GM19043 (cell line): ENCODE measurements around the gene KCNQ1.

ENCODE experiments used
- ATAC-seq: cut with Tn5 transposase; IDR thresholded peaks from one replicate; pipeline ENCODE4 v1.9.1; 2021; ENCODE audit warnings: low read depth; ENCODE audit not compliant: unreplicated experiment

Gene KCNQ1

GRCh38 chr11:2507945-2508749, 63.3 kb downstream of the KCNQ1 start:
- ATAC-seq = no peak

- no peak for ATAC-seq
These were observed 64.0 kb downstream of the KCNQ1 start for GRCh38 chr11:2508793-2509192.

- no peak for ATAC-seq
These were observed 64.7 kb downstream of the KCNQ1 start for GRCh38 chr11:2509481-2510001.

- no peak for ATAC-seq
These were observed 66.0 kb downstream of the KCNQ1 start for GRCh38 chr11:2510626-2511402.

DNA sequence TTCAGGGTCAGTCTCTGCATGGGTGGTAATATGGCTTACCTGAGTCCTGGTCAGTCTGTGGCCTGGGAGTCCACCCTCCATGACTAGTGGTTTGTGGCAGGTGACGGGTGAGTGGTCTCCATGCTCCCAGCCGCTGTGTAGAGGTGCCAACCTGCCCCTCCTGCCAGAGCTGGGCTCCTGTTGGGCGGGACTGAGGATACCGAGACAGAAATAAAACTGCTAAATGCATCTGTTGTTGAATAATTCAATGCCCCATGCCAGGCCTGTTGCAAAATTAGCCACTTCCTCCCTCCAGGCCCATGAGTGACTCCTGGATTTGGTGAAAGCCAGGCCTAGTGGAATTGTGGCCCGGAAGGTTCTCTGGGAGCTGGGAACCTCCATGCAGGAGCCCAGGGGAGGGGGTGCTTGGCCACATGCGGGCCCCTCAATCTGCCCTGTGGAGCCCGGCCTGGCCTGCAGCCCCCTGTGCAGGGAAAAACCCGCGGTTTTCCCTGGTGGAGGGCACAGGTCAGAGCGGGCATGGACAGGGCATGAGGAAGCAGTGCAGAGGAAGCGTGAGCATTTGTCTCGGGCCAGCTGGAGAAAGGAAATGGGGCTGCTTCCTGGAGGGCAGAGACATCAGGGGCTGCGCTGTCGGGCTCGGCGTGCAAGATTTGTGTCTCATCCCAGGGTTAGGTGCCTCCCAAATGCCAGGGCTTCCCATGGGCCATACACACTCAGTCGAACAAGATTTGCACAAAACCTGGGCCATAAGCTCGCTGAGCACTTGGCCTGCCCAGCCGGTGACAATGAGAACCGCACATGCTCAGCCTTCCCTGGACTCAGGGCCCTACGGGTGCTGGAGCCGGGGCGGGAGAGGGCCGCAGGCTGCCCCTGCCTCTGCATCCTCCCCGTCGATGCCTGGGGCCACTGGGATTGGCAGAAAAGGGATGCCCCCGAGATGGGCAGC, 66.9 kb downstream of the KCNQ1 start:
- ATAC-seq = no peak

DNA sequence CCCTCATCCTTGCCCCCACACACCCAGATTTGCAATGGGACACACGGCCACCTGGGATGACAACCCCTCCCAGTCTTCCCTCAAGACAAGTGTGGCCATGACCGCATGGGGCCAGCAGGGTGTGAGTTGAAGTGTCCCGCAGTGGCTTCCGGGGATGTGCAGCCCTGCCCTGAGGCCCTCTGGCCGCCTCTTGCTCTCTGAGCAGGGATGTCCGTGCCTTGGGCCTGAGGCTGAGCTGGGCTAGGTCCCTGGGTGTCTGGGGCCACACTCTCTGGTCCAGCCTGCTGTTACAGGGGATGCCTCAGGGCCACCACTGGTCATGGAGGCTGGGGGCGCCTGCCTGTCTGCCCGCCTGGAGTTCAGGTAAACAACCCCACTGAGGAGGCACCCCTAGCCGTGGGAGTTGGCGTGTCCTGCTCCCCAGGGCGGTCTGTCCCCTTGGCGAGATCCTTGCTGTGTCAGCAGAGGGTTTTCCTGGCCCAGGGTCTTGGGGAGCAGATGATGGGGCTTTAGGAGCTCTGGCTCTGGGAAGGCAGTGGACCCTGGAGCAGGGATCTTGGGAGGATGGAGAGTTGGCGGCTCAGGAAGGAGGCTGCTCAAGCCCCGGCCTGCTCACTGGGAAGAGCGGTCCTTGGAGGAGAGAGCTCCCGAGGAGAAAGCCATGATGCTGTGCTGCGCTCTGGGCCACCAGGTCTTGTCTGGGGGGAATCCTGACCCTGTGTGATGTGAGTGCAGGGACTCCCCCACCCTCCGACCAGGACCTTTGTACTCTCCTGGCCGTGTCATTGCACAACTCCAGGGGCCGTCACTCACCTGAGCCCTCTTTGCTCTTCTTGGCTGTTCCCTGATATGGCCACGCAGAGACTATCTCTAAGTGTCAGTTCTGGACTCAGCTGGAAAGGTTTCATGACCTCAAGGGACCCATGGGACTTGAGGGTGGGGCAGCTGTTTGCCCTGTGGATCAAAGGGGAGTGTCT, 67.9 kb downstream of the KCNQ1 start:
- no peak for ATAC-seq

- ATAC-seq = no peak
These were observed 68.6 kb downstream of the KCNQ1 start for GRCh38 chr11:2513441-2513840.

DNA sequence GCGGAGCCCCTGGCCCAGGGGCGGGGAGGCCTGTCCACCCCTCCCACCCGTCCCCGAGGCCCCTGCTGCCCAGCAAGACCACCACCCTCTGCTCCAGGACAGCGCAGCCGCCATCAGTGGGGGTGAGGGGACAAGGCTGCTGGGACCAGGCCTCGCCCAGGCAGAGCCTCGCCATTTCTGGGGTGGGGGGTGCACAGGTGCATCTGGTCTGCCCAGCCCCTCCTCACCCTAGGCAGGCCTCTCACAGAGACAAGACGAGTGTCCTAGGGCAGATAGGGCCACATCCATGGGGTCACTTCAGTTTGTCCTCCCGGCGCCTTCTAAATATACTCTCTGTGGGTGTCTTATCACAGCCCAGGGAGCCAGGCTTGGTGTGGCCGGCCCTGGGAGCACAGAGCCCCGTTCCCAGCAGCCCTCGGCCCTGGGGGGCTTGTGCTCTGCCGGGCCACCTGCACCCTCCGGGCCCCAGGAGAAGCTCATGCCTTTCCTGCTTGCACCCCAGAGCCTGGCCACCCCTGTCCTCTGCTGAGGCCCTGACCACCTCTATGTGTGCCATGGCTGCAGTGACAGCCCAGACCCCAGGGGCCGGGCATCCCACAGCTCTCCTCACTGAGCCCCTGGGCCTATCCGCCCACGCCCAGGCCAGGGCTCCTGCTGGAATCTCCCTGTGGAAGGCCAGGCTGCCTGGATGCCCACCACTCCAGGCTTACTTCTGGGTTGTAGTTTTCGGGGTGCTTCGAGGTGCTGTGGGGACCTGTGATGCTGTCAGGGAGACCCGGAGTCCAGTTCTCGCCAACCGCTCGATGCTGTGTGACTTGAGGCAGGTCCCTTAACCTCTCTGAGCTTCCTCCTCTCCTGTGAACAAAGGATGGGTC, 70.8 kb downstream of the KCNQ1 start:
- no peak for ATAC-seq

DNA sequence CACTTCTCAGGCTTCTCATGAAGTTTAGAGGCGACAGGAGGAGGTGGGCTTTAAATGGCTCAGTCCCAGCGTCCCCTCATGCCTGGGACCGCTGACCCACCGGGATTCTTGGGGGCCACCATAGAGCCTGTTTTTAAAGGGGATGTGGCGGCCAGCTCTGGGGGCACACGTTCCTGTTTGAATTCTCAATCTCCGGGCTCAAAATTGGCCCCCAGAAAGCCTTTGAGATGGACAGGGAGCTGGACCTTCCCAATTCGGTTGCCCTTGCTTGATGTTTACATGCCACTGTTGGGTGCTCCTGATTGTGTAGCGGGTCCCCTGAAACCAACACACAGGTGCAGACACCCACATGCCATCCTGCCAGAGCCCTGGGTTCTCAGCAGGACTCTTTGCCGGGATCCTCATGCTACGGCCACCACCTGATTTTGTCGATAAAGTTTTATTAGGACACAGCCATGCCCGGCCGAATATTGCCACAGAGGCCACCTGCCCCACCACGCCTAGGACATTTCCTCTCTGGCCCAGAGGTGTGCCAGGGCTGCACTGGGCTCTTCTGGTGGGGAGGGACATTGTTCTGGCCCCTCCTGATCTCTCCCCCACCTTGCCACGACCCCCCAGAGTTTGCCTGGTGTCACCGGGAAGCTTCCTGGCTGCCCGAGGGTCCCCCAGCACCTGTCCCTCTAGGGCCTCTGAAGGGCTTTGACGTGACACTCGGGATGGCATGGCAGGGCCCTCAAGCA, 71.6 kb downstream of the KCNQ1 start:
- ATAC-seq = no peak

- no peak for ATAC-seq
These were observed 72.2 kb downstream of the KCNQ1 start for GRCh38 chr11:2517016-2517385.

DNA sequence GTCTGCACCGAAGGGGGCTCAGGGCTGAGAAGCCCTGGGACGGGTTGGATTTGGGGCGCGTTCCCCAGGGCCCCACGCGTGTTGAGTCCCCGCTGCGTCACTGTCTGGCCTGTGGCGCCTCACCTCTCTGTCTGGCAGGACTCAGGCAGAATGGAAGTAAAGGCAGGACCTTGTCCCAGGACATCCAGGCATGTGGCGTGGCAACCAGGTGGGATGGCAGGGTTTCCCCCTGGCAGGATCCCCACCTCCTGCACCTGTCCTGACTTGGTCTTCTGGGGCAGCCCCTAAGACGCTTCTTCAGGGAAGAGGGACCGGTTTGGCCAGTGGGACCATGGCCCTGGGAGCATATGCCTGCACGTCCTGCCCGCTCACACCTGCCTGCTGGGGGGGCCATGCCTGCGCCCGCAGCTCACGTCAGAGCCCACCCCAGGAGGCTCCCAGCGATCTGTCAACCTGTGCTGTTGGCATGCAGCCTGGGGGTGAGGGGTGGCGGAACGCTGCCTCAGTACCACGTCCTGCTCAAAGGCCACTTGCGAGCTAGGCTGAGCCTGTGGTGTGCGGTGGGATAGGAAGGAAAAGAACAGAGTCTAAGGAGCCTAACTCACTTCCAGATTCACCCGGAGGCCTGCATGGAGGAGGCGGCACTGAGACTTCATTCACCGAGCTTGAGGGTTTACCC, 72.7 kb downstream of the KCNQ1 start:
- no peak for ATAC-seq

DNA sequence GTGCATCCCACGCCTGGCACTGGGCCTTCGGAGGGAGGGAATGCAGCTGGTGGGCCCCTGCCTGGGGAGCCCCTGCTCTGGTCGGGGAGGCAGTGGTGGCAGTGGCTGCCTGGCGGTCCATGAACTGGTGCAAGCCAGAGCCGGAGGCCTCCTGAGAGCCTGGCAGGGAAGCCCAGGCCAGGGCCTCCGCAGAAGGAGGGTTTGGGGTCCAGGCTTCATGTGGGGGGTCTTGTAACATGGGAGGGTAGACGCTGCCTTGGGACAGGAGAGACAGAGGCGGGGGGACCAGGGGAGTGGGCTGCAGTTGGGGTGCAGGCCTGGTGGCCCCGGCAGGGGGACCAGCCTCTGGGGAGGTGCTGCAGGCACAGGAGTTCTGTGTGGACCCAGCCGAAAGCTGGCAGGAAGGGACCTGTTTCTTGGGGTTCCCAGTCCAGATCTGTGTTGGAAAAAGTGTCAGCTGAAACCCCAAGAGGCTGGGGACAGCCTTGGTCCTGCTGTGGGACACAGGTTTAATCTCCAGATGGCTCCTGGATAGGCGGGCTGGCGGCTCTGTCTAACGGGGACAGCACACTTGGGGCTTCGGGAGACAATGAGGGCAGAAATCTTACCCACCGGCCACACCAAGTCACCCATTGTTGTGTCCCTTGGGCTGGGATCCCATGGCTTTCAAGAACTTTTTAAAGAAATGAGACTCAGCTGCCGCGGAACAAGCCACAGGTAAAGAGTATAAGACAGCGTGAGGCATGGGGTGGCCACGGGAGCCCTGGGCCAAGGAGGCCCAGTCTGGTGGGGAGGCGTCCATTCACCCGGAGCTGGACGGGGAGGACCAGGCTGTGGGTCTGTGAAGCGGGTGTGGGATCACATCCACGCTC, 73.5 kb downstream of the KCNQ1 start:
- no peak for ATAC-seq

DNA sequence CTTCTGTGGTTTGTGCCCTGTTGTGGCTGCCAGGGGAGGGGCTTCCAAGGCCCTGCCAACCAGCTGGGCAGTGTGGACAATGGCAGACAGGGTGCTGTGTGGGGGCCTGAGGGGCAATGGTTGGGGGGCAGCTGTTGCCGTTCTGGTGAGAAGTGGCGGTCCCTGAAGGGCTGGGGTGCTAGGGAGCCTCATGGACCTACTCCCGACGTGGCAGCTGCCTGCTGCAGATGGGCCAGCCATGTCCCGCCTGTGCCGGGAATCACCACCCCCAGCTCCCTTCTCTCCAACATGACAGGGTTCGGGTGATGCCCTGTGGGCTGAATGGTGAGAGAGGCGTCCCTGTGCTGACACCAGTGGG, 74.2 kb downstream of the KCNQ1 start:
- ATAC-seq = no peak

- ATAC-seq = no peak
These were observed 74.7 kb downstream of the KCNQ1 start for GRCh38 chr11:2519517-2519861.

GRCh38 chr11:2519862-2520735, 75.3 kb downstream of the KCNQ1 start:
- ATAC-seq = no peak

DNA sequence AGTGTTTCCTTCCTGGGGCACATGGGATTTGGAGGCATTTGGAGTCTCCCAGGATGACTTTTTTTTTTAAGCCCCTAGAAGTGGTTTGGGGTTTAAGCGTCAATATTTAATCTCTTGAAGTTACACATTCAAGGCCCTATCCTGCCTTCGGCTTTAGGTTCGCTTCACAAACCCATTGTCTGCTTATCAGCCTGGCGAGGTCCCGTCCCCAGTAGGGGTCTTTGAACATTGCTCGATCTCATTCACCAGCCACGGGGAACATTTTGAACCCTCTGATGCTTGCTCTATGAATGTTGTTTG, 75.9 kb downstream of the KCNQ1 start:
- ATAC-seq = no peak
